Endothelial cell of umbilical vein (primary cell): ENCODE results near the gene SETDB1. TPM values are rescaled to one million over a fixed set of nuclear protein-coding genes. Genes with fewer than 3 reads are reported as not detected.

Source experiments
- BruUV-seq: library from RNA; stranded (reverse); fragments of 400-500 nt; replicated peaks from 2 replicates; lab custom pipeline; 2021; lab: Mats Ljungman, UMichigan
- CTCF ChIA-PET: fragments of 300-600, 350-600 bp; sonication (Branson Sonifier 250); formaldehyde crosslinking; loops from one replicate; lab custom pipeline; 2021; ENCODE audit warnings: antibody characterized with exemption, inconsistent platforms; lab: Charles Lee
- POLR2A ChIA-PET: fragments of 300-600, 350-600 bp; sonication (Branson Sonifier 250); formaldehyde crosslinking; loops from one replicate; lab custom pipeline; 2021; ENCODE audit warnings: antibody characterized with exemption, inconsistent platforms; lab: Charles Lee
- DNase-seq: peaks from one replicate; pipeline ENCODE4 v3.0.0-alpha.2; 2011; ENCODE audit warnings: low read depth, low spot score
- FAIRE-seq: peaks from 2 replicates; lab custom pipeline; 2011; peaks lifted over from hg19 to GRCh38; lab: Jason Lieb, UNC
- H2AFZ ChIP-seq: 2 replicates; pipeline ENCODE4 v1.6.0; 2012; ENCODE audit warnings: low read depth, low read length, control low read depth, inconsistent platforms
- H3K27ac ChIP-seq: 2 replicates; pipeline ENCODE4 v1.5.1; 2011; ENCODE audit warnings: low read depth, mild to moderate bottlenecking, control low read depth, low read length, moderate library complexity; ENCODE audit not compliant: insufficient read depth
- H3K27me3 ChIP-seq, 2 experiments: 2 replicates each; pipeline versions ENCODE4 v1.6.0 to v1.6.1; 2011; ENCODE audit warnings: low read length in 2 of 2, mixed read lengths in 1 of 2; ENCODE audit not compliant: control insufficient read depth in 2 of 2, insufficient read depth in 2 of 2
- H3K36me3 ChIP-seq, 2 experiments: 2 replicates in 1 of 2; 3 replicates in 1 of 2; pipeline ENCODE4 v1.5.1; 2011; ENCODE audit warnings: low read length in 2 of 2, mild to moderate bottlenecking in 1 of 2, moderate library complexity in 1 of 2; ENCODE audit not compliant: control insufficient read depth in 2 of 2, insufficient read depth in 2 of 2; ENCODE audit errors: extremely low read depth in 1 of 2
- H3K4me1 ChIP-seq: 3 replicates; pipeline ENCODE4 v1.5.1; 2011; ENCODE audit warnings: mild to moderate bottlenecking, low read length; ENCODE audit not compliant: control insufficient read depth, insufficient read depth; ENCODE audit errors: extremely low read depth
- H3K4me2 ChIP-seq: 2 replicates; pipeline ENCODE4 v1.6.1; 2011; ENCODE audit warnings: low read length, control low read depth, mixed read lengths; ENCODE audit not compliant: insufficient read depth
- H3K4me3 ChIP-seq, 3 experiments: fragments of 200-600 bp in 1 of 3; sonication (generic), shearing (Covaris generic) in 1 of 3; replicated peaks in 1 of 3; 2 replicates each; pipeline ENCODE4 v1.5.1; 2011 to 2016; ENCODE audit warnings: control low read depth in 3 of 3, low read length in 3 of 3, mild to moderate bottlenecking in 2 of 3, inconsistent platforms in 1 of 3, low read depth in 1 of 3, moderate library complexity in 1 of 3; ENCODE audit not compliant: insufficient read depth in 1 of 3
- H3K79me2 ChIP-seq: 2 replicates; pipeline ENCODE4 v1.6.0; 2012; ENCODE audit warnings: low read length, inconsistent platforms; ENCODE audit not compliant: control insufficient read depth, insufficient read depth
- H3K9ac ChIP-seq: replicated peaks from 2 replicates; pipeline ENCODE3; 2011; ENCODE audit warnings: low read length, control low read depth; ENCODE audit not compliant: insufficient read depth; ENCODE audit errors: extremely low read depth
- H3K9me1 ChIP-seq: replicated peaks from 3 replicates; pipeline ENCODE4 v1.6.0; 2011; ENCODE audit warnings: mild to moderate bottlenecking, low read length; ENCODE audit not compliant: control insufficient read depth, insufficient read depth; ENCODE audit errors: extremely low read depth
- H3K9me3 ChIP-seq: replicated peaks from 2 replicates; pipeline ENCODE4 v1.5.1; 2012; ENCODE audit warnings: low read length, inconsistent platforms; ENCODE audit not compliant: control insufficient read depth, insufficient read depth
- H4K20me1 ChIP-seq: replicated peaks from 2 replicates; pipeline ENCODE3; 2011; ENCODE audit warnings: mild to moderate bottlenecking, low read length; ENCODE audit not compliant: control insufficient read depth, insufficient read depth; ENCODE audit errors: extremely low read depth
- EZH2 ChIP-seq: IDR thresholded peaks from 2 replicates; pipeline ENCODE4 v1.6.1; 2012; ENCODE audit warnings: borderline replicate concordance, low read depth, mild to moderate bottlenecking, moderate library complexity, low read length, inconsistent platforms; ENCODE audit not compliant: severe bottlenecking
- FOS ChIP-seq: IDR thresholded peaks from 2 replicates; pipeline ENCODE4 v1.6.1; 2011; ENCODE audit warnings: mild to moderate bottlenecking, low read length, moderate library complexity, borderline replicate concordance; ENCODE audit not compliant: insufficient read depth
- GATA2 ChIP-seq: IDR thresholded peaks from 2 replicates; pipeline ENCODE4 v1.7.0; 2011; ENCODE audit warnings: low read depth, mild to moderate bottlenecking, moderate library complexity, mixed read lengths, low read length; ENCODE audit not compliant: insufficient read length, insufficient read depth
- JUN ChIP-seq: IDR thresholded peaks from 2 replicates; pipeline ENCODE4 v1.6.1; 2011; ENCODE audit warnings: borderline replicate concordance, low read depth; ENCODE audit not compliant: insufficient read length, insufficient read depth
- MYC ChIP-seq: IDR thresholded peaks from one replicate; pipeline ENCODE4 v1.6.1; 2011; ENCODE audit warnings: mild to moderate bottlenecking, low read depth, low read length
- POLR2A ChIP-seq: IDR thresholded peaks from 2 replicates; pipeline ENCODE4 v1.6.1; 2012; ENCODE audit warnings: low read depth, mild to moderate bottlenecking, control low read depth, low read length
- POLR2AphosphoS5 ChIP-seq: IDR thresholded peaks from 2 replicates; pipeline ENCODE4 v1.6.1; 2012; ENCODE audit warnings: low read depth, mild to moderate bottlenecking, control low read depth, low read length, moderate library complexity; ENCODE audit not compliant: insufficient read depth
- dilution Hi-C: fragments of 300-500 bp; cut with MboI; formaldehyde crosslinking; loops from one replicate; pipeline ENCODE4 v1.15.0; 2019; ENCODE audit warnings: low sequenced_read_pairs; ENCODE audit not compliant: extremely low pct_ligation_motif_present
- intact Hi-C: fragments of 100-400 bp; cut with micrococcal nuclease; formaldehyde crosslinking; loops from one replicate; pipeline ENCODE4 v1.10.0; 2022
- polyA plus RNA-seq, 4 experiments: library from polyadenylated mRNA; depleted of rRNA in 3 of 4; stranded (reverse) in 3 of 4; unstranded in 1 of 4; fragments of >200 nt; gene quantifications; 2 replicates each; pipeline versions ENCODE4 v1.2.1 to v1.2.3, GENCODE V29; 2011 to 2012; ENCODE audit warnings: missing spikeins in 1 of 4
- total RNA-seq: library from RNA; stranded (reverse); gene quantifications from 2 replicates; pipeline ENCODE4 v1.2.3, GENCODE V29; 2021
- TF ChIP-seq, protein P1 (sequence below): IDR thresholded peaks from 2 replicates; pipeline ENCODE4 v1.6.1; 2011; ENCODE audit not compliant: insufficient read depth, insufficient read length
- TF ChIP-seq, protein P2 (sequence below), 2 donors: IDR thresholded peaks; 1 replicate in 1 of 2; 2 replicates in 1 of 2; pipeline ENCODE4 v1.5.1; 2011; ENCODE audit warnings: low read length in 2 of 2, mild to moderate bottlenecking in 2 of 2, moderate library complexity in 2 of 2, control low read depth in 1 of 2, inconsistent platforms in 1 of 2, low read depth in 1 of 2; ENCODE audit not compliant: insufficient read depth in 1 of 2; ENCODE audit errors: extremely low read depth in 1 of 2

The SETDB1 gene
- total and polyA plus RNA-seq, 2 donors (not counting 3 experiments of a cell fraction or from before 2014, with no cell fraction given): 25.3 to 49.2 TPM

GRCh38 chr1:150909585-150910180, 16.5 kb upstream of the SETDB1 start:
- CTCF ChIA-PET: interaction anchor here (1.5 kb wide), 2 partner anchors 9 to 10 kb away, joined by 3 read pairs; no protein-coding TSS in a partner anchor
- Histone ChIP-seq H3K4me3 (no peak overlapping the region), H3K27ac (no peak overlapping the region), H3K4me1 (no peaks in the 10 kb centered on the region), H3K27me3 (no peaks in the 10 kb centered on the region), H3K79me2 (no peaks in the 10 kb centered on the region), H3K9me1 (no peaks in the 10 kb centered on the region), H3K9ac (no peak overlapping the region), H3K36me3 (no peaks in the 10 kb centered on the region), H4K20me1 (no peaks in the 10 kb centered on the region), H2AFZ (no peak overlapping the region), H3K4me2 (no peak overlapping the region), H3K9me3 (no peaks in the 10 kb centered on the region)
- POLR2A ChIA-PET: no interaction called here
- DNase-seq (no peak), FAIRE-seq (no peak)
- intact Hi-C loops (no loop called here), dilution Hi-C loops (no loop called here)
- BruUV-seq: no TSS peak
- TF ChIP-seq POLR2AphosphoS5 (no peak), GATA2 (no peak), MYC (no peak), POLR2A (no peak)

DNA sequence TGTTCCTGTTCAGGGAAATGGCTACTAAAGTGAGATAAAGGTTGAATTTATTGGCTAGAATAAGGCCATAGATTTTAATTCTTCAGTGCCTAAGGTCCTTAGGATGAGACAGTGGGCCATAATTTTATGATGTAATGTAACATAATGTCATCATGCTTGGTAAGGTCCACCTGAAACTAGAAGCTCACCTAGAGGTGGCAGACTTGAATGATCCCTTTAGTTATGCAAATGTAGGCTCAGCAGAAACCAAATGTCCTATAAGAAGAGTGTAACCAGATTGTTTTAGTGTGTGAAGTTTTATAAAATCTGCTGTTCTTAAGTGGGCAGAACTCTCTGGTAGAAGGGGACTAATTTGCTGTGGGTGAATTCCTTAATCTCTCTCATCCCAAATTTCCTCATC, 13.5 kb upstream of the SETDB1 start:
- no peaks in the 10 kb centered on the region for H3K9me3 ChIP-seq
- no peaks in the 10 kb centered on the region for H3K27me3 ChIP-seq
- intact Hi-C loops (no loop called here), dilution Hi-C loops (no loop called here)
- no peak overlapping the region for H3K9ac ChIP-seq
- FAIRE-seq: no peak
- POLR2A ChIA-PET: no interaction called here
- H3K36me3 ChIP-seq: no peaks in the 10 kb centered on the region
- CTCF ChIA-PET: no interaction called here
- no peak overlapping the region for H3K4me3 ChIP-seq
- no peak overlapping the region for H3K27ac ChIP-seq
- no peaks in the 10 kb centered on the region for H3K79me2 ChIP-seq
- DNase-seq: no peak
- BruUV-seq: no TSS peak
- no peak overlapping the region for H3K4me2 ChIP-seq
- no peaks in the 10 kb centered on the region for H3K9me1 ChIP-seq
- TF ChIP-seq POLR2A (no peak), JUN (no peak), FOS (no peak), POLR2AphosphoS5 (no peak), GATA2 (no peak), EZH2 (no peak), MYC (no peak)
- TF ChIP-seq, protein P1, sequence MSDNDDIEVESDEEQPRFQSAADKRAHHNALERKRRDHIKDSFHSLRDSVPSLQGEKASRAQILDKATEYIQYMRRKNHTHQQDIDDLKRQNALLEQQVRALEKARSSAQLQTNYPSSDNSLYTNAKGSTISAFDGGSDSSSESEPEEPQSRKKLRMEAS: no peak
- TF ChIP-seq, protein P2, sequence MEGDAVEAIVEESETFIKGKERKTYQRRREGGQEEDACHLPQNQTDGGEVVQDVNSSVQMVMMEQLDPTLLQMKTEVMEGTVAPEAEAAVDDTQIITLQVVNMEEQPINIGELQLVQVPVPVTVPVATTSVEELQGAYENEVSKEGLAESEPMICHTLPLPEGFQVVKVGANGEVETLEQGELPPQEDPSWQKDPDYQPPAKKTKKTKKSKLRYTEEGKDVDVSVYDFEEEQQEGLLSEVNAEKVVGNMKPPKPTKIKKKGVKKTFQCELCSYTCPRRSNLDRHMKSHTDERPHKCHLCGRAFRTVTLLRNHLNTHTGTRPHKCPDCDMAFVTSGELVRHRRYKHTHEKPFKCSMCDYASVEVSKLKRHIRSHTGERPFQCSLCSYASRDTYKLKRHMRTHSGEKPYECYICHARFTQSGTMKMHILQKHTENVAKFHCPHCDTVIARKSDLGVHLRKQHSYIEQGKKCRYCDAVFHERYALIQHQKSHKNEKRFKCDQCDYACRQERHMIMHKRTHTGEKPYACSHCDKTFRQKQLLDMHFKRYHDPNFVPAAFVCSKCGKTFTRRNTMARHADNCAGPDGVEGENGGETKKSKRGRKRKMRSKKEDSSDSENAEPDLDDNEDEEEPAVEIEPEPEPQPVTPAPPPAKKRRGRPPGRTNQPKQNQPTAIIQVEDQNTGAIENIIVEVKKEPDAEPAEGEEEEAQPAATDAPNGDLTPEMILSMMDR (IDR thresholded peaks at IDR 0.05; ENCODE audit: extremely low read depth in 1 of 2, insufficient read depth in 1 of 2, low read depth in 1 of 2, low read length in 2 of 2): no peak
- no peaks in the 10 kb centered on the region for H3K4me1 ChIP-seq
- no peaks in the 10 kb centered on the region for H4K20me1 ChIP-seq
- no peak overlapping the region for H2AFZ ChIP-seq
